Measurements from ENCODE around the gene PHACTR2. TPM values are rescaled to one million over a fixed set of nuclear protein-coding genes. Genes with fewer than 3 reads are reported as not detected.
"Not testable (repeated sequence)": the region's sequence is repeated elsewhere in the genome, so short reads cannot be mapped to it uniquely, and the experiment has no call there.

The PHACTR2 gene
- total and polyA plus RNA-seq, 7 experiments from 2014 or later: 10.0 to 42.2 (median 21.7) TPM

DNA sequence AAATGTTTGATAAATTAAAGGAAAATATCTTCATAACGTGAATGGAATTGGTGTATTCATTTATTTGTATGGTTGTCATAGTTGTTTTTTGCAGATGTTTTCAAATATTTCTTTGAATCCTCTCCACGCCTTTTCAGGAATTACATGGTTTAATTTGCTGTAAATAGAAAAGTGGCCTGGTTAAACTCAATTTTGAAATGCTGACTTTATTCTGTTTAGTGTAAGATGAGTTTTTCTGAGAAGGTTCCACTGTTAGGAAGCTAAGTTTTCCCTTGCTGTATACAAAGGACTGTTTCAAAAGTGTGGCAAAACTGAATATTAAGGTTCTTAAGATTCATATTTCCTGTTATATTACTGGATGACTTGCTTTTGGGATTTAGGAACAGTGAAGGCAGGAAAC, 186.0 kb downstream of the PHACTR2 start:
- Histone ChIP-seq H3K27me3 (ENCODE audit: control insufficient read depth in 2 of 2, insufficient read depth in 2 of 2, low read length in 2 of 2) (no peaks in the 10 kb centered on the region), H3K4me1 (ENCODE audit: control insufficient read depth in 2 of 2, insufficient read depth in 2 of 2, low read length in 2 of 2) (no peaks in the 10 kb centered on the region), H3K36me3 (ENCODE audit: control insufficient read depth in 2 of 3, insufficient read depth in 3 of 3, low read length in 3 of 3) (peaks cover 0 to 56% (median 20%) of the 10 kb centered on the region in 3 experiments), H3K9me3 (ENCODE audit: control insufficient read depth in 2 of 3, low read length in 3 of 3) (no peaks in the 10 kb centered on the region), H3K27ac (ENCODE audit: low read depth, low read length) (no peak overlapping the region), H3K4me3 (ENCODE audit: low read length) (no peak overlapping the region)
- H3K4me3 Mint-ChIP-seq: no peak overlapping the region
- no peaks in the 10 kb centered on the region for H3K4me1 Mint-ChIP-seq
- no peak for DNase-seq
- intact Hi-C loops (cut with micrococcal nuclease): no loop called here
- no peak overlapping the region for H3K27ac Mint-ChIP-seq
- peaks cover 0 to 10% (median 1%) of the 10 kb centered on the region in 11 donors for H3K9me3 Mint-ChIP-seq
- peaks cover 23 to 72% (median 58%) of the 10 kb centered on the region in 5 donors for H3K36me3 Mint-ChIP-seq
- ATAC-seq: no peak
- POLR2A ChIA-PET: no interaction called here
- CTCF ChIA-PET: interaction anchor here (0.5 kb wide), 1 partner anchor 45 kb away, joined by 3 read pairs; no protein-coding TSS in a partner anchor
- no peaks in the 10 kb centered on the region for H3K27me3 Mint-ChIP-seq

DNA sequence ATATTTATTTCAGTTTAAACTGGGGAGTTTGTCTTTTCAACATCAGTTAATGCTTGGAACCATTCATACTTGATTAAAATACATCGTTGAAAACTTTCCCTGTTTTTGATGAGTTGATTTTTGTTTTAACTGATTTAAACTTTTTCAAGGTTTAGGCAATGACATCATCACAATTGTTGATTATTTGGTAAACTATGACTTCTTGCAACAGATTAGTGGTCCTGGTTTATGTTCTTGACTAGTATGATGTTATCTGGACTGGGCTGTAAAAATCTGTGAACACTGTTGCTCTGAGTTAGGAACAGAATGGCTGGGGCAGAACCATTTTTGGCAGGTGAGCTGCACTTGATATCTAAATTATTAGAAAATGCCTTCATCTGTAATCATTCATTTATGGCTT, 186.5 kb downstream of the PHACTR2 start, which contains the start of gene ZC2HC1B:
Gene ZC2HC1B (plus strand): TSS at position 241 of the 400 bp plus-strand sequence. CDS start 66 bp downstream, at position 307.
- H3K27me3 ChIP-seq (ENCODE audit: control insufficient read depth in 2 of 2, insufficient read depth in 2 of 2, low read length in 2 of 2): no peaks in the 10 kb centered on the region
- ATAC-seq: no peak
- DNase-seq: no peak
- H3K9me3 Mint-ChIP-seq: peaks cover 0 to 15% (median 2%) of the 10 kb centered on the region in 11 donors
- CTCF ChIA-PET: no interaction called here
- H3K27ac Mint-ChIP-seq: peak within 1 kb of the TSS in 1 of 9 donors; percentile 8
- no peak within 1 kb of the TSS for H3K4me3 ChIP-seq (ENCODE audit: low read length)
- intact Hi-C loops (cut with micrococcal nuclease): no loop called here
- H3K4me1 Mint-ChIP-seq: no peaks in the 10 kb centered on the region
- no peaks in the 10 kb centered on the region for H3K27me3 Mint-ChIP-seq
- H3K27ac ChIP-seq (ENCODE audit: low read depth, low read length): no peak within 1 kb of the TSS
- H3K9me3 ChIP-seq (ENCODE audit: control insufficient read depth in 2 of 3, low read length in 3 of 3): no peaks in the 10 kb centered on the region
- H3K36me3 ChIP-seq (ENCODE audit: control insufficient read depth in 2 of 3, insufficient read depth in 3 of 3, low read length in 3 of 3): peaks cover 0 to 51% (median 16%) of the 10 kb centered on the region in 3 experiments
- H3K4me3 Mint-ChIP-seq: no peak within 1 kb of the TSS
- peaks cover 23 to 70% (median 53%) of the 10 kb centered on the region in 5 donors for H3K36me3 Mint-ChIP-seq
- H3K4me1 ChIP-seq (ENCODE audit: control insufficient read depth in 2 of 2, insufficient read depth in 2 of 2, low read length in 2 of 2): no peaks in the 10 kb centered on the region
- POLR2A ChIA-PET: no interaction called here

DNA sequence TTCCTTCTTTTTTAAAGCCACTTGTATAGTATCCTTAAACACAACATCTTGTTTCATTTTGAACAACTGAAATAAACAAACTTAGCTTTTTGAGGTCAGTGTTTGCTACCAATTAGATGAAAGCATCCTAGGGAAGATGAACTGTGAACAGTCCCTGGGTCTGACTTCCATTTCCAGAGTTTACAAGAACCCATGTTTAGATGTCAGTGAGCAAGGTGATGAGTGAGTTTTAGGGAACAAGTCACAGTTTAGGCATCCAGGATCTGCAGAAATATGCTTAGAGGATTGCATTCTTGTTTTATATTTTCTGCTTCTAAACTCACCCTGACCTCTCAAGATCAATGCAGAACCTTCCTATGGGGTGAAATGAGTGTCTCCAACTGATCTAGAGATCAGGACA, 189.5 kb downstream of the PHACTR2 start:
- CTCF ChIA-PET: no interaction called here
- Histone ChIP-seq H3K9me3 (ENCODE audit: control insufficient read depth in 2 of 3, low read length in 3 of 3) (no peaks in the 10 kb centered on the region), H3K27ac (ENCODE audit: low read depth, low read length) (no peak overlapping the region), H3K4me1 (ENCODE audit: control insufficient read depth in 2 of 2, insufficient read depth in 2 of 2, low read length in 2 of 2) (no peaks in the 10 kb centered on the region), H3K27me3 (ENCODE audit: control insufficient read depth in 2 of 2, insufficient read depth in 2 of 2, low read length in 2 of 2) (no peaks in the 10 kb centered on the region), H3K36me3 (ENCODE audit: control insufficient read depth in 2 of 3, insufficient read depth in 3 of 3, low read length in 3 of 3) (peaks cover 0 to 22% (median 0%) of the 10 kb centered on the region in 3 experiments), H3K4me3 (ENCODE audit: low read length) (no peak overlapping the region)
- ATAC-seq (no peak), DNase-seq (no peak)
- Mint-ChIP-seq H3K9me3 (peaks cover 0 to 20% (median 3%) of the 10 kb centered on the region in 11 donors), H3K4me3 (no peak overlapping the region), H3K36me3 (peaks cover 20 to 51% (median 35%) of the 10 kb centered on the region in 5 donors), H3K27ac (no peak overlapping the region), H3K4me1 (peaks cover 0 to 3% (median 0%) of the 10 kb centered on the region in 7 donors), H3K27me3 (no peaks in the 10 kb centered on the region)
- POLR2A ChIA-PET: no interaction called here
- intact Hi-C loops (cut with micrococcal nuclease): no loop called here

DNA sequence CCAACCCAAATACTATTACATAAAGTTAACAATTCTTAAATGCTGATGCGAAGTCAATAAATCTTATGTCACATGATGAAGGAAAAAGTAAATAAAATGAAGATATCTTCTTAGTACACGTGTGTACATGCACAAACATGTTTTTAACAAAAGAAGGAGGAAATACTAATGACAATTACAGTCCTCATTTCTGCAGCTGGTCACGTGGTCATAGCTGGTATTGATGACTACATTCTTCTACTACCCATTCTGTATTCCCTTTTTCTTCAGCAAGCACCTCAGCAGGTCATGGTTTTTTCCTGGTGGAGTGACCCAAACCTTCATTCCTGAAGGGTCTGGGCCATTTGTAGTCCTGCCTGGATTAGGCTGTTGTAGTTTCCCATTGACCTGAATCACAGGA, 191.0 kb downstream of the PHACTR2 start:
- H3K27ac ChIP-seq (ENCODE audit: low read depth, low read length); intact Hi-C loops (cut with micrococcal nuclease); ATAC-seq; H3K4me1 ChIP-seq (ENCODE audit: control insufficient read depth in 2 of 2, insufficient read depth in 2 of 2, low read length in 2 of 2); CTCF ChIA-PET; H3K27me3 Mint-ChIP-seq; POLR2A ChIA-PET; DNase-seq; H3K27me3 ChIP-seq (ENCODE audit: control insufficient read depth in 2 of 2, insufficient read depth in 2 of 2, low read length in 2 of 2); H3K4me3 ChIP-seq (ENCODE audit: low read length); H3K27ac Mint-ChIP-seq; H3K4me3 Mint-ChIP-seq; H3K9me3 ChIP-seq (ENCODE audit: control insufficient read depth in 2 of 3, low read length in 3 of 3): not testable (repeated sequence)
- peaks cover 13 to 38% (median 27%) of the 10 kb centered on the region in 5 donors for H3K36me3 Mint-ChIP-seq
- peaks cover 0 to 12% (median 0%) of the 10 kb centered on the region in 3 experiments for H3K36me3 ChIP-seq (ENCODE audit: control insufficient read depth in 2 of 3, insufficient read depth in 3 of 3, low read length in 3 of 3)
- peaks cover 0 to 20% (median 5%) of the 10 kb centered on the region in 11 donors for H3K9me3 Mint-ChIP-seq
- H3K4me1 Mint-ChIP-seq: peaks cover 0 to 13% (median 0%) of the 10 kb centered on the region in 7 donors

DNA sequence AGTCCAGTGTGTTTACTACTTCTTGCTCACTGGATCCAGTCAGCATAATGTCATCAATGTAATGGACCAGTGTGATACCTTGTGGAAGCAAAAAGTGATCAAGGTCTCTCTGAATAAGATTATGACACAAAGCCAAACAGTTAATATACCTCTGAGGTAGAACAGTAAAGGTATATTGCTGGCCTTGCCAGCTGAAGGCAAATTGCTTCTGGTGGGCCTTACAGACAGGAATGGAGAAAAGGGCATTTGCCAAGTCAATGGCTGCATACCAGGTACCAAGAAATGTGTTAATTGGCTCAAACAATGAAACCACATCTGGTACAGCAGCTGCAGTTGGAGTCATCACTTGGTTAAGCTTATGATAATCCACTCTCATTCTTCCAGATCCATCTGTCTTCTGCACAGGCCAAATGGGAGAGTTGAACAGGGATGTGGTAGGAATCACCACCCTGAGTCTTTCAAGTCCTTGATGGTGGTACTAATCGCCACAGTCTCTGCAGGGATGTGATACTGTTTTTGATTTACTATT, 193.5 kb downstream of the PHACTR2 start:
- ATAC-seq; H3K4me3 Mint-ChIP-seq; DNase-seq; CTCF ChIA-PET; H3K27ac ChIP-seq (ENCODE audit: low read depth, low read length); H3K4me3 ChIP-seq (ENCODE audit: low read length); H3K27ac Mint-ChIP-seq; POLR2A ChIA-PET; H3K4me1 ChIP-seq (ENCODE audit: control insufficient read depth in 2 of 2, insufficient read depth in 2 of 2, low read length in 2 of 2); H3K9me3 ChIP-seq (ENCODE audit: control insufficient read depth in 2 of 3, low read length in 3 of 3); intact Hi-C loops (cut with micrococcal nuclease); H3K27me3 Mint-ChIP-seq; H3K27me3 ChIP-seq (ENCODE audit: control insufficient read depth in 2 of 2, insufficient read depth in 2 of 2, low read length in 2 of 2); H3K36me3 ChIP-seq (ENCODE audit: control insufficient read depth in 2 of 3, insufficient read depth in 3 of 3, low read length in 3 of 3): not testable (repeated sequence)
- Mint-ChIP-seq H3K36me3 (peaks cover 3 to 30% (median 24%) of the 10 kb centered on the region in 5 donors), H3K4me1 (peaks cover 0 to 13% (median 0%) of the 10 kb centered on the region in 7 donors), H3K9me3 (peaks cover 0 to 41% (median 15%) of the 10 kb centered on the region in 11 donors)

DNA sequence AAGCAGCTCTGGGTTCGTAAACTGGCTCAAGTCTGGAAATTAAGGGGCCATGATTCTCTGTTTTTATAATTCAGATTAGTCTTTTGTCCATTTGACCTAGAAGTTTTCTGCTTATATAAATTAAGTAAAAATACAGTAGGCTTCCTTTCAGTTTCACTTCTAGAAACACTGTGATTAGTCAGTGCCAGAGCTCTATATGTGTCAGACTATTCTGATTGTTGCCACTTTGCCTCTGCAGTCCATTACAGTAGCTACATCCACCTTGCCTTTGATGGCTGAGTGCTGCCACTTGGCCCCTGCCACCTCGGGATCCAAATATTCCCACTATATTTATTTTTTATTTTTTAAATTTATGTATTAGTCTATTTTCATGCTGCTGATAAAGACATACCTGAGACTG, 194.4 kb downstream of the PHACTR2 start:
- intact Hi-C loops (cut with micrococcal nuclease): no loop called here
- Mint-ChIP-seq H3K27me3 (no peaks in the 10 kb centered on the region), H3K36me3 (peaks cover 3 to 23% (median 22%) of the 10 kb centered on the region in 5 donors), H3K9me3 (peaks cover 0 to 43% (median 15%) of the 10 kb centered on the region in 11 donors), H3K4me3 (no peak overlapping the region), H3K27ac (peak overlapping the region in 1 of 9 donors; percentile 44), H3K4me1 (peaks cover 0 to 13% (median 0%) of the 10 kb centered on the region in 7 donors)
- no peak for DNase-seq
- ChIA-PET CTCF (no interaction called here), POLR2A (no interaction called here)
- Histone ChIP-seq H3K27ac (ENCODE audit: low read depth, low read length) (no peak overlapping the region), H3K4me1 (ENCODE audit: control insufficient read depth in 2 of 2, insufficient read depth in 2 of 2, low read length in 2 of 2) (no peaks in the 10 kb centered on the region), H3K27me3 (ENCODE audit: control insufficient read depth in 2 of 2, insufficient read depth in 2 of 2, low read length in 2 of 2) (no peaks in the 10 kb centered on the region), H3K9me3 (ENCODE audit: control insufficient read depth in 2 of 3, low read length in 3 of 3) (no peaks in the 10 kb centered on the region), H3K4me3 (ENCODE audit: low read length) (no peak overlapping the region), H3K36me3 (ENCODE audit: control insufficient read depth in 2 of 3, insufficient read depth in 3 of 3, low read length in 3 of 3) (no peaks in the 10 kb centered on the region)
- ATAC-seq: no peak

DNA sequence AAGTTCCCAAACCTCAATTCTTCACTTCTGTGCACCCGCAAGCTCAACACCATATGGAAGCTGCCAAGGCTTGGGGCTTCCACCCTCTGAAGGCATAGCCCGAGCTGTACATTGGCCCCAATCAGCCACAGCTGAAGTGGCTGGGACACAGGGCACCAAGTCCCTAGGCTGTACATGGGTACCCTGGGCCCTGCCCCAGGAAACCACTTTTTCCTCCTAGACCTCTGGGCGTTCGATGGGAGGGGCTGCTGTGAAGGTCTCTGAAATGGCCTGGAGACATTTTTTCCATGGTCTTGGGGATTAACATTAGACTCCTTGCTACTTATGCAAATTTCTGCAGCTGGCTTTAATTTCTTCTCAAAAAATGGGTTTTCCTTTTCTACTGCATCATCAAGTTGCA, 195.8 kb downstream of the PHACTR2 start:
- H3K27me3 ChIP-seq (ENCODE audit: control insufficient read depth in 2 of 2, insufficient read depth in 2 of 2, low read length in 2 of 2); intact Hi-C loops (cut with micrococcal nuclease); H3K9me3 ChIP-seq (ENCODE audit: control insufficient read depth in 2 of 3, low read length in 3 of 3); DNase-seq; POLR2A ChIA-PET; H3K27ac ChIP-seq (ENCODE audit: low read depth, low read length); H3K27me3 Mint-ChIP-seq; ATAC-seq; H3K27ac Mint-ChIP-seq; H3K4me3 ChIP-seq (ENCODE audit: low read length); H3K36me3 ChIP-seq (ENCODE audit: control insufficient read depth in 2 of 3, insufficient read depth in 3 of 3, low read length in 3 of 3); H3K4me1 ChIP-seq (ENCODE audit: control insufficient read depth in 2 of 2, insufficient read depth in 2 of 2, low read length in 2 of 2); H3K4me3 Mint-ChIP-seq: not testable (repeated sequence)
- Mint-ChIP-seq H3K9me3 (peaks cover 0 to 43% (median 10%) of the 10 kb centered on the region in 11 donors), H3K4me1 (peaks cover 0 to 13% (median 0%) of the 10 kb centered on the region in 7 donors), H3K36me3 (peaks cover 0 to 16% (median 13%) of the 10 kb centered on the region in 5 donors)
- CTCF ChIA-PET: interaction anchor here (0.6 kb wide), 1 partner anchor 488 kb away, joined by 3 read pairs; no protein-coding TSS in a partner anchor

Measured in naive thymus-derived CD4-positive, alpha-beta T cell (primary cell).